GM19463 (cell line): ENCODE measurements around the gene MRGPRD.
"Not testable (repeated sequence)": the region's sequence is repeated elsewhere in the genome, so short reads cannot be mapped to it uniquely, and the experiment has no call there.

Experiments used
- ATAC-seq: cut with Tn5 transposase; IDR thresholded peaks from one replicate; pipeline ENCODE4 v1.9.1; 2021; ENCODE audit warnings: mild to moderate bottlenecking, moderate library complexity; ENCODE audit not compliant: unreplicated experiment

The MRGPRD gene

DNA sequence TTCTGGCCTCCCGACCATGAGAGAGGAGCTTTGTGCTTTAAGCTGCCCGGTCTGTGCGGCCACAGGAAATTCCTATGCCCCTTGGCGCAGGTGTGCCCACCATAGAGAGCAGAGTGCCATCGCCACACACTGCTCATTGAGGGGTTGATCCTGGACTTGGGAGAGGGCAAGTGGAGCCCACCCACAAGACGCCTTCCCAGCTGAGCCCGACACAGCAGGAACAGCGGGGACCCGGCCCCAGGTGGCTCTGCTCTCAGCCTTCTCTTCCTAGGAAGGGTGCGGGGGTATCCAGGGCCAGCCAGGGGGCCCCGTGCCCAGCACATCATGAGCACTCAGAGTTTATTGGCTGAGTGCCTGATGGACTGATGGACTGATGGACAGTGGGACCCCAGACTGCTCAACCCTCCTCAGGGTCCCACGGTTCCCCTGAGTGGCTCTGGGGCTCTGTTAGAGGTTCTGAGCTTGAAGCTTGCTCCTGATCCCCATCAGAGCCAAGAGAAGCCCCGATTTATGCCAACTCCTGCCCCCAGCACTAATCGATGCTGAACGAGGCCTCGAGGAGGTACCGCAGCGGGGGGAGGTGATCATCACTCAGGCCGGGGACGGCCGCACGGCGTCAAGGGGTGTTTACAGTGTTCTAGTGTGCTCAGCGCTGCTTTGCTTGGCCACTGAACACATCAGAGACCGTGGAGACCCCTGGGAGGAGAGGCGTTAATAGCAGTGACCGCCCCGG is 13.5 kb upstream of the MRGPRD start:
- no peak for ATAC-seq

DNA sequence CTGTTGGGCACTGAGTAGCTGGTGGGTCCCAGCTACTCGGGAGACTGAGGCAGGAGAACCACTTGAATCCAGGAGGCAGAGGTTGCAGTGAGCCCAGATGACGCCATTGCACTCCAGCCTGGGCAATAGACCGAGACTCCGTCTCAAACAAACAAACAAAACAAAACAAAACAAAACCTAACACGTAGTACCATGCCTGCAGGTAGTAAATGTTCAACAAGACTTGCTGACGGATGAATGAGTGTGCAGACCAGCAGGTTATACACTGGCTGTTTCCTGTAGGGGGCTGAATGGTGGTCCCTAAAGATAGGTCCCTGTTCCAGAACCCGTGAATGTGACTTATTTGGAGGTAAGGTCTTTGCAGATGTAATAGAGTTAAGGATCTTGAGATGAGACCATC is 12.8 kb upstream of the MRGPRD start:
- ATAC-seq = no peak

DNA sequence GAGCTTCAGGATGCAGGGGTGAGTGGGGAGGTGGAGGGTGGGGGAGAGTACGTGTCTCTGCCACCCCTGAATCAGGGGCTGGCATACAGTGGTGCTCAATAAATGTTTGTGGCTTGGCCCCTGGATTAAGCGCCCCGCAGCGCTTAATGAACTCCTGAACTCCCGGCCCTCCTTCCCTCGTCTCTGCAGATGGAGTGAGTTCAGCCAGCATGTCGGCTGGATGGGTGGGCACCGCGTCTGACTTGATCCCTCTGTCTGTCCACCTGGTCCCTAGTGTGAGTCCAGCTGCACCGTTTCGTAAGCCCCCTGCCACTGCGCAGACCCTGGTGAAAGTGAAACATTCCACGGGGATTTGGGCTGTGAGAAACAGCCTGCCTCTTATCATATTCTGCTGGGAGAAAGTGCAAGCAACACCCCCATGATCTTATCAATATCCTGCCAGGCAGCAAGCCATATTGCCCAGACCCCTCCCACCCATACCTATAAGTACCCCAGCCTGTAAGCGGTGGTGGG is 12.0 kb upstream of the MRGPRD start:
- no peak for ATAC-seq

DNA sequence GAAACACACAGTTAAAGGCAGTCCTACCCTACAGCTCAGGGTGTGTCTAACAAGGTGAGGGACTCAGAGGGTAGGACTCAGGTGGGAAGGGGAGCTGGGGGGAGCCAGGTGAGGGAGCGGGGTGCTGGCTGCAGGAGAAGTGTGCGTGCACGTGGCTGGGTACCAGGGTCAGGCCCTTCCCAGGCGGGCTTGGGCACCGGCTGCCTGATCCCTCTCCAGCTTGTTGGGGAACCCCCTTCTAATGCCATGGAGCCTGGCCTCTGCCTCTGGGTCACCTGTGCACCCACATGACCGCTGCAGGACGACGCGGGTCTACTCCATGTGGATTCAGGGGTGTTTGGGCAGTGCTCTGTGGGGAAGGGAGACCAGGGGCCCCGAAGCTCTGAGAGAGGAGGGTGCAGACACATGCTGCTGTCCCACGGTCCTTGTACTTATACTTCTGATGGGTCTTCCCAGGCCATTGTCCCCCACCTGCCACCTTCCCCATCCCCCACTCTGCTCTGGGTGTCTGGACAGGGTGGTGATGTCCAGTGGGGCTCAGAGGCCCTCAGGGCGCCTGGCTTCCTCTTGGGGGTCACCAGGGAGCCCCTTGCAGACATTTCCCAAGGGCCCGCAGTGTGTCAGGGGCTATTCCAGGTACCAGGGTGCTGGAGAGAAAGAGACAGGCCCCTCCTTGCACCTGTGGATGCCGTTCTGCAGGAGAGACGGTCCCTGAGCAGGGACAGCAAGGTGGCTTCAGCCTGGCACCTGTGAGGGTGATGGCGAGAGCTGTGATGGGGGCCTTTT is 10.4 kb upstream of the MRGPRD start:
- no peak for ATAC-seq

DNA sequence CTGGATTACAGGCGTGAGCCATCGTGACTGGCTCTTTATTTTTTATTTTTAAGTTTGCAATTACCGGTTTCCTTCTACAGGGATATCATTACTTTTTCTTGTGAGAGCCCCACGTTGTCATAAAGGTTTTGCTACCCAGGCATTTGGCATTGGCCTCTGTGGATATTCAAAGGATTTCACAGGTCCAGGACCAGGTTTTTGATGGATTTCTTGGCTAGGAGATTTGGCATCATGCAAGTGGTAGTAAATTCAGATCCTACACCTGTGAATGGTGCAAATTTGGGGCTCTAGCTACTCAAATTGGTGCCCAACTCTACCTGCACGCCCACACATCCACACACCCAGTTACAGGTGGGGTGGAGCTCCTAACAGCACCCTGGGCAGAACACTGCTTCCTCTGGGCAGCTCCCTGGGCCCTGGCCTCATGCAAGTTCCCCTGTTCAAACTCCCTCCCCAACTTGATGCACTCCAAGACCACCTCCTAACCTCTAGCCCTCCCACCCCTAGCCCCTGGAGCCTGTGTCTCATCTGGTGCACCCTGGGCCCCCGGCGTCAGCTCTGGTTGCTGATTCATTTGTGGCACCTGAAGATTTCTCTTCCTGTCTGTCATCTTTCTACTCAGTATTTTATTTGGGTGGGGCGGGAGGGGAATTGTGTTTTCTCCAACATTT is 9.3 kb upstream of the MRGPRD start:
- ATAC-seq = no peak

DNA sequence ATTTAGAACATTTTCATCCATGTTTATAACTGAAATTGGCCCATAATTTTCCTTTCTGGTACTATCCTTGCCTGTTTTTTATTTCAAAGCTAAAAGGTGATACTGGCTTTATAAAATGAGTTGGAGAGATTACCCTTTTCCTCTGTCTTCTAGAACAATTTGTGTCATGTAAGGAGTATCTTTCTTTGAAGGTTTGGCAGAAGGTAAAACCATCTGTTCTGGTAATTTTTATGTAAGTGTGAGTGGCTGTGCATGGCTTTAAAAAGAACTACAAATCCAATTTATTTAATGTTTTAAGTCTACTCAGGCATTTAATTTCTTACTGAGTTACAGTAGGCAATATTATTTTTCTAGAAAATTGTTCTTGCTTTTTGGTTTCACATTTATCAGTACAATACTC is 7.7 kb upstream of the MRGPRD start:
- no peak for ATAC-seq

DNA sequence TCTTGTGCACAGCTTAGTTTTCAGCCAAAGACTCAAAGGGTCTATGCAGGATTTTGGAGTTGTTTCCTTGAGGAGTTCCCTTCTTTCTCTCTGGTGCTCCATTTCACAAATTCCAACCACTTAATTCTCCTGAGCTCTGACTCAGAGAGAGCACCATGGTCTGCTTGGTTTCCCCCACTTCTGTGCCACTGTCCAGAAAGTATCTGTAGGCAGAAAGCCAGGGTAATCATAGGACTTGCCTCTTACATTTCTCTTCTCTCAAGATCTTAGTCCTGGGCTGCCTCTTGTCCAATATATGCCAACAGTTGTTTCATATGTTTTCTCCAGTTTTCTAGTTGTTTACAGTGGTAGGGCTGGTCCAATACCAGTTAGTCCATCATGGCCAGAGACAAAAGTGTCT is 6.4 kb upstream of the MRGPRD start:
- ATAC-seq = no peak

DNA sequence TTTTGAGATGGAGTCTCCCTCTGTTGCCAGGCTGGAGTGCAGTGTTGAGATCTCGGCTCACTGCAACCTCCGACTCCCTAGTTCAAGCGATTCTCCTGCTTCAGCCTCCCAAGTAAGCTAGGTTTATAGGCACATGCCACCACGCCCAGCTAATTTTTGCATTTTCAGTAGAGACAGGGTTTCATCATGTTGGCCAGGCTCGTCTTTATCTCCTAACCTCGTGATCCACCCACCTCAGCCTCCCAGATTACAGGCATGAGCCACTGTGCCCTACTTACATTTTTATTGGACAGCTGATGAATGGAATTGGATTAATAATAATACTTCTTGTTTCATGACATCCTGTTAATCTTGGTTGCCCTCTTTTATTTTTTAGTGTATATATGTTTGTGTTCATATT is 3.0 kb upstream of the MRGPRD start:
- no peak for ATAC-seq

DNA sequence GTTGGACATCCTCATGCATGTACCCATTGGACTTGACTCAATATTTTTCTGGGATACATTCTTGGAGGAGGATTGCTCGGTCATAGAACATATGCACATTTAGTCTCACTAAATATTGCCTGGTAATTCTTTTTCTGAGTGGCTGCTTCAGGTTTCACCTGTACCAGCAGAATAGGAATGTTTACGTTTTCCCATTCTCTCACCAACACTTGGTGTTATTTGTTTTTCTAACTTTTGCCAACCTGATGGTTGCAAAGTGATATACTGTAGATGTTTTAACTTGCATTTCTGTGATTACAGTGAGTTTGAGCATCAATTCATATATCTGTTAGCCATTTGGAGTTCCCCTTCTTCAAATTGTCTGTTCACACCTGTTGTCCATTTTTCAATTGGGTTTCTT is 1.3 kb upstream of the MRGPRD start:
- no peak for ATAC-seq

DNA sequence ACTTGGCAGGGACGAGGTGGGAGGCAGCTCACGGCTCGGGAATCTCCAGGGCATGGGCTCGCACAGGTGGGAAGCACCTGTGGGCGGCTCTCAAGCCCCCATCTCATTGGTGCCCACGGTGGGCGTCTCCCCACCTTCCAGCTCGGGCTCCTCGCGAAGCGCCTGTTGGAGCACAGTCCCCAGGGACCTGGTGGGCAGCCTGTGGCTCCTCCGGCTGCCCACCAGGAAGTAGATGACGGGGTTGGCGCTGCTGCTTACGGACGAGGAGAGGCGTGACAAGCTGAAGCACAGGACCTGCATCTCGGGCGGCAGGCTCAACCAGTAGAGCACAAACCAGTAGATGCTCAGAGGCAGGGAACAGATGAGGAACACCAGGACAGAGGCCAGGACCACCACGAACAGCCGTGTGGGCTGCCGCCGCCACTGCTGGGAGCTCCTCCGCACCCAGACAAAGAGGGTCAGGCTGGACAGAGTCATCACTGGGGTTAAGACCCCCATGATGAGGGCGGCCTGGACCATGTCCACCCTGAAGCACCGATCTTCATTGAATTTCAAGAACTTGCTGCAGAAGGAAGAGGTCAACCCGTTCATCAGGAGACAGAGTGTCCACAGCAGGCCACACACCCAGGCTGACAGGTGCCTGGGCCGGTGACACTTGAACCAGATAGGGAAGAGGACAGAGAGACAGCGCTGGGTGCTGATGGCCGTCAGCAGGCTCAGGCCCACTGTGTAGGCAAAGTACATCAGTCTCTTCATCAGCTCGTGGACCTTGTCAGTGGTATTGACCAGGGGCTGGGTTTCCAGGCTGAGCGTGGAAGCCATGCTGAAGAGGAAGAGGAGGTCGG is 633 bp downstream of the MRGPRD start:
- no peak for ATAC-seq

DNA sequence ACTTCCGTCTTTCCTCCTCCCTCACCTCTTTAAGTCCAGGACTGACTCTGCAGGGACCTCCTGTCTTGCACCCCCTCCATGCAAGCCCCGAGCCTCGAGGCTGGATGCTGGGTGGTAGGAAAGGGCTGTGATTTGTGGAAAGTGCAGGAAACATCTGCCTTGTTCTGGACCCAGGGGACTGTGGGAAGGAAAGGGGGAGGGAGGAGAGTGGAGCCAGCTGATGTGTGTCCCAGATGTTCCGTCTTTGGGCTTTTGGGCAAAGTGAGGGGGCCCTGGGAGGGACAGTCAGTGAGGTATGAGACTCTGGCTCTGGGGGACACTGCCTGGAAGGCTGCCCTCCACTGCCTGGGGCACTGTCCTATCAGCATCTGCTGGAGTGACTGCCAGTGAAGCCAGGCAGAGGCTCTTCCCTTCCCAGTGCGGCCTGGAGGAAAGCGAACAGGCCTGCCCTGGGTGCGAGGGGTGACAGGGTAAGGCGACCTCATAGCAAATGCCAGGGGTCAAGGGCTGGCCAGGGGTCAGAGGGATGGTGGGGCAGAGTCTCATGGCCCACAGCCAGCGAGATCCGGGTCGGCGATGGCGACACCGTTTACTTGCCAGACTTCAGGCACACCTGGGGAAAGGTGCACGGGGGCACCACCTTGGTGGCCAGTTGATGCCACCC is 1.7 kb downstream of the MRGPRD start:
- ATAC-seq = no peak

DNA sequence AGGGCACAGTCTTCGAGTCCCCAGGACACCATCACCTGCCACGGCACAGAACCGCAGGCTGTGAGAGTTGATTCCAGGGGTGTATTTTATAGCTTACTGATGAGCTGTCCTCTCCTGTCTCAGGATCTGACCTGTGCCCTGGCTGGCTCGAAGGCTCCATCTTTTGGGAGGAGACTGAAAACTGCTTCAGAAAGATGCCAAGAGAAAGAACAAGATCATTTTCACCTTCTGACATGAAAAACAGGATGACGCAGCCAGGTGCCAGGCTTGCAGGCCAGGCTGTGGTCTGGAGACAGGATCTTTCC is 2.2 kb downstream of the MRGPRD start:
- no peak for ATAC-seq

DNA sequence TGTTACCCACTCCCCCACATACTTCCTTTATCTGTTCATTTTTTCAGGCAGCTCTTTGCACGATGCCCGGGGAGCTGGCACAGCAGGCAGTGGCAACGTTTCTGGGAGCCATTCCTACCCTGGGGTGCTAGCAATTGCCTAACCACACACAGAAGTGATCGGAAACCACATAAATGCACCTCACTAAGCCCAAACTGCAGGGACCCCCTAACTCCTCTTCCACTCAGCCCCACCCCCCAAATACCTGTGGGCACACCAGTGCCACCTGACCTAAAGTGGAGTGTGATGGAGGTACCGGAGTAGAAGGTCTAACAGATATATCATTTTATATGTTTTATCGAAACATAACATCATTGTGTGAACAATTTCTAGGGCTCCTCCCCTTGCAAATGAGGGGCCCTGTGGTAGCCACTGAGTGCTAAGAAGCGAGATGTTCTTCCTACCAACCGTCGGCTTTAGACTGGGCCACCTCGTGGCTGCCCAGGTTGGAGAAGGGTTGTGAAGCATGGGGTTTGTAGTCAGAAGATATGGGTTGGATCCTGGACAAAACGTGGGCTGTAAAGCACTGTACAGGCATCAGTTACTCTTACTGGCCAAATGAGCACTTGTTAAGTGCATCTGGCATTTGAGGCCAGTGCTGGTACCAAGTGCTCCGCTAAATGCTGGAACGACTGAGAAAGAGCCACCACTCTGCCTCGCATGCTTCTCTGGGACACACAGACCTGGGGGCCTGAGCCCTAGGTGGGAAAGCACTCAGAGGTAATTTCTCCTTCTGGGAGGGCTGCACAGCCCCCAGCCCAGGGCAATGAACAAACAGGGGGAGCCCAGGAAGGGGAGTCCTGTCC is 2.8 kb downstream of the MRGPRD start:
- no peak for ATAC-seq

DNA sequence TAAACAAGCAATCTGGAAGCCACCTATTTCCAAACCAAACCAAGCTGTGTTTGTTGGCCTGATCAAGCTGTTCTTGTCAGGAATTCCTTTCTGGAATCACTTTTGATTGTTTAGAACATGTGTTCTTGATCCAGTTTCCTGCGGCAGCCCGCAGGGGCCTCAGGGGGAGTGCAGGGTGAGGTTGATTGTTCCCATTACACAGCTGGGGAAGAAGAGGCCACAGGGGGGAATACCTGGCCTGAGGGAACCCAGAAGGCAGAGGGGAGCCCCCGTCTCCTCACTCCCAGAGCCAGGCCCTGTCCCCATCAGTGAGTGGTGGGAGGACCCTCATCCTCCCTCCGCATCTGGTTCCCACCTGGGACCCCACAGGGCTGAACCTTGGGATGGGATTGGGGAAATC is 4.2 kb downstream of the MRGPRD start:
- ATAC-seq = no peak

DNA sequence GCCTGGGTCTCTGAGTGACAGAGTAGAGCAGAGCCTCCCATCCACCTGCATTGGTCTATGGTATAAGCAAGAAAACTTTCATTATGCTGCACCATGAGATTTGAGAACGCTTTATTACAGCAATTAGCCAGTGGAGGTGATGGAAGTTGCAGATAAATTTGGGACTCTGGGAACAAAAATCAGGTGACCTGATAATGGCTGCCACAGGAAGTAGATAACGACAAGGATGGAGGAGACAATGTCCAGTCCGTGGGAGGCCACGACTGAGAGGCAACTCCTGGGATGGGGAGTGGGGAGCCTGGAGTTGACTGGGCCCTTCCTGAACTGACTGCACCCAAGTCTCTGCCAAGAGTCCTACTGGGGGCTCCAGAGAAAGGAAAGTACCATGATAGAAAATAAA is 4.7 kb downstream of the MRGPRD start:
- ATAC-seq = no peak

DNA sequence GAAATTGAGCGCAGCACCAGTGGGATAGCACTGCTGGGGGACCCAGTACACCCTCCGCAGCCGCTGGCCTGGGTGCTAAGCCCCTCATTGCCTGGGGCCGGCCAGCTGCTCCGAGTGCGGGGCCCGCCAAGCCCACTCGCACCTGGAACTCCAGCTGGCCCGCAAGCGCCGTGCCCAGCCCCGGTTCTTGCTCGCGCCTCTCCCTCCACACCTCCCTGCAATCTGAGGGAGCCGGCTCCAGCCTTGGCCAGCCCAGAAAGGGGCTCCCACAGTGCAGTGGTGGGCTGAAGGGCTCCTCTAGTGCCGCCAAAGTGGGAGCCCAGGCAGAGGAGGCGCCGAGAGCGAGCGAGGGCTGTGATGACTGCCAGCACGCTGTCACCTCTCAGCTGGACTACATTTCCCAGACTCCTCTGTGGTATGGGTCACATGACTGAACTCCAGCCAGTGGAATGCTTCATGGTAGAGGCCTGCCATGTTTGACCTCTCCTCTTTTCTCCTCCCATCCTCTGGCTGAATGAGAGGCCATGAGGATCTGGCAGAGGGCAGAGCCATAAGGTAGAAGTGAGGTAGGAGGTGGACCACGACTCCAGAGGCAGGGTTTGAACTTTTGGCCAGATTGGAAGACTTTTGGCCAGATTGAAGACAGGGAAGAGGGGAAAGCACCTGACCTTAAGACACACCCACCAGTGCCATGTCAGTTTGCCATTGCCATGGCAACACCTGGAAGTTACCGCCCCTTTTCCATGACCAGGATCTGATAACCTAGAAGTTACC is 6.2 kb downstream of the MRGPRD start:
- ATAC-seq = no peak

DNA sequence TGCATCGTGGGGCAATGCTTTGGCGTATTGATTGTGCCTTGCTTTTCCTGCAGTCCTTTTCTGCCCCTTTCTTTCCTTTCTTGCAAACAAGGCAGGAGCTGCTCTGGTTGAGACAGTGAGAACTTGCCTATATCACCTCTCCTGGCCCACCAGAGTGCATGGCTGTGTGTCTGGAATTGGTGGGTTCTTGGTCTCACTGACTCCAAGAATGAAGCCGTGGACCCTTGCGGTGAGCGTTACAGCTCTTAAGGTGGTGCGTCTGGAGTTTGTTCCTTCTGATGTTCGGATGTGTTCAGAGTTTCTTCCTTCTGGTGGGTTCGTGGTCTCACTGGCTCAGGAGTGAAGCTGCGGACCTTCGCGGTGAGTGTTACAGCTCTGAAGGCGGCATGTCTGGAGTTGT is 7.1 kb downstream of the MRGPRD start:
- not testable (repeated sequence) for ATAC-seq

DNA sequence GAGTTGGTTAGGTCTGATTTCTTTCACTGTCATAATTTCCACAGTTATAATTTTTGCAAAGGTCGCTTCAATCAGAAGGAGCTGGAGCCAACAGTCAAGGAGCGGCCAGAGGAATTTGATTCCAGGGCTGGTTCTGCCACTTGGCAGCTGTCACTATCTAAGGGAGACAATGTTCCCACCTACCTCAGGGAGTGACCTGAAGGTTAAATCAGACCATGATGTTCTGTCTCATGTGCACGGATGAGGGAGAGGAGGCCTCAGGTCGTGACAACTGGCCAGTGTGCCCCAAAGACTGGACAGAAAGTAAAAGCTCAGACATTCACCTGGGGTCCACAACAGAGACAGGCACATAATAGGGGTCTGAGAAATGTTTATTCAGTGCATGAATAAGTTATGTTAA is 7.6 kb downstream of the MRGPRD start:
- ATAC-seq = no peak
